Thoracic aorta (tissue), 2 donors: ENCODE measurements around the gene SPAG7. TPM values are rescaled to one million over a fixed set of nuclear protein-coding genes. Genes with fewer than 3 reads are reported as not detected.
A peak's percentile ranks its signal among the peaks of the same experiment; 100 is the strongest.

ENCODE experiments used
- ATAC-seq: fragments of 150-250 bp; one replicate; pipeline ENCODE4 v1.8.0; 2017; ENCODE audit warnings: low read depth; ENCODE audit not compliant: insufficient number of reproducible peaks, low FRiP score
- DNase-seq: peaks from one replicate; pipeline ENCODE4 v3.0.0-alpha.2; 2020; ENCODE audit warnings: low spot score
- H3K27ac ChIP-seq, 2 donors: fragments of 200-600 bp; sonication (generic); 1 replicate in 1 of 2; 2 replicates in 1 of 2; pipeline ENCODE4 v1.5.1; 2016; ENCODE audit warnings: mild to moderate bottlenecking in 2 of 2, moderate library complexity in 2 of 2
- H3K27me3 ChIP-seq: fragments of 200-600 bp; sonication (generic); replicated peaks from 2 replicates; pipeline ENCODE4 v1.6.0; 2016; ENCODE audit warnings: mild to moderate bottlenecking; ENCODE audit not compliant: insufficient read depth
- H3K36me3 ChIP-seq: fragments of 200-600 bp; sonication (generic); one replicate; pipeline ENCODE4 v1.5.1; 2016
- H3K4me1 ChIP-seq, 2 donors: fragments of 200-600 bp; sonication (generic); 1 replicate in 1 of 2; 2 replicates in 1 of 2; pipeline versions ENCODE4 v1.5.1 to v1.6.0; 2016; ENCODE audit warnings: low read depth in 2 of 2, mild to moderate bottlenecking in 1 of 2; ENCODE audit not compliant: control insufficient read depth in 1 of 2
- H3K4me3 ChIP-seq: fragments of 200-600 bp; sonication (generic); 2 replicates; pipeline ENCODE4 v1.5.1; 2016; ENCODE audit warnings: mild to moderate bottlenecking
- H3K9me3 ChIP-seq: fragments of 200-600 bp; sonication (generic); 2 replicates; pipeline ENCODE4 v1.5.1; 2016
- total RNA-seq, 2 donors: library from RNA; depleted of rRNA; stranded (reverse); fragments of >200 nt; gene quantifications; one replicate each; pipeline versions ENCODE4 v1.1.0 to v1.2.3, GENCODE V29; 2016
- TF ChIP-seq, protein P1 (sequence below): fragments of 200-600 bp; sonication (generic); IDR thresholded peaks from one replicate; pipeline ENCODE4 v1.5.1; 2019; ENCODE audit warnings: antibody characterized with exemption

SPAG7 gene
- total RNA-seq, 2 donors from 2014 or later: 32.3 to 43.1 TPM

DNA sequence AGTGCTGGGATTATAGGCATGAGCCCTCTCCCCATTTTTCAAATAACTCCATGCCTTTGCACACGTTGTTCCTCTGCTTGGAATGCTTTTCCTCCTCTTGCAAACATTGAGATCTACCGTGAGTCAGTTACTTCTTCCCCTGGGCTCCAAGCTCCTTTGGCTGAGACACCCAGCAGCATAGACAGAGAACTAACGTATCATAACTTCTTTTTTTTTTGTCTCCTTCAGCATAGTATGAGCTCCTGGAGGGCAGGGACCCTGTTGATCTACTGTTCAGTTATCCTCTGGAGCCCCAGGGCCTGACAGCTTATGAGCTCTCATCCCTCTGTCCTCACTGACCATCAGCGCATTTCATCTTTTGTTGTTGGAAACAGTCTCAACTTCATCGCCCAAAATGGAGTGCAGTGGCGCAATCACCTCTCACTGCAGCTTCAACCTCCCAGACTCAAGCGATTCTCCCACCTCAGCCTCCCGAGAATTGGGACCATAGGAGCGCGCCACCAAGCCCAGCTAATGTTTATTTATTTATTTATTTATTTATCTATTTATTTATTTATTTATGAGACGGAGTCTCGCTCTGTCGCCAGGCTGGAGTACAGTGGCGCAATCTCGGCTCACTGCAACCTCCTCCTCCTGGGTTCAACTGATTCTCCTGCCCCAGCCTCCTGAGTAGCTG lies 2.2 kb downstream of the SPAG7 start:
- peak overlapping the region; percentile 89 for H3K4me3 ChIP-seq
- TF ChIP-seq, protein P1, sequence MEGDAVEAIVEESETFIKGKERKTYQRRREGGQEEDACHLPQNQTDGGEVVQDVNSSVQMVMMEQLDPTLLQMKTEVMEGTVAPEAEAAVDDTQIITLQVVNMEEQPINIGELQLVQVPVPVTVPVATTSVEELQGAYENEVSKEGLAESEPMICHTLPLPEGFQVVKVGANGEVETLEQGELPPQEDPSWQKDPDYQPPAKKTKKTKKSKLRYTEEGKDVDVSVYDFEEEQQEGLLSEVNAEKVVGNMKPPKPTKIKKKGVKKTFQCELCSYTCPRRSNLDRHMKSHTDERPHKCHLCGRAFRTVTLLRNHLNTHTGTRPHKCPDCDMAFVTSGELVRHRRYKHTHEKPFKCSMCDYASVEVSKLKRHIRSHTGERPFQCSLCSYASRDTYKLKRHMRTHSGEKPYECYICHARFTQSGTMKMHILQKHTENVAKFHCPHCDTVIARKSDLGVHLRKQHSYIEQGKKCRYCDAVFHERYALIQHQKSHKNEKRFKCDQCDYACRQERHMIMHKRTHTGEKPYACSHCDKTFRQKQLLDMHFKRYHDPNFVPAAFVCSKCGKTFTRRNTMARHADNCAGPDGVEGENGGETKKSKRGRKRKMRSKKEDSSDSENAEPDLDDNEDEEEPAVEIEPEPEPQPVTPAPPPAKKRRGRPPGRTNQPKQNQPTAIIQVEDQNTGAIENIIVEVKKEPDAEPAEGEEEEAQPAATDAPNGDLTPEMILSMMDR: no peak
- H3K27ac ChIP-seq: no peak overlapping the region

DNA sequence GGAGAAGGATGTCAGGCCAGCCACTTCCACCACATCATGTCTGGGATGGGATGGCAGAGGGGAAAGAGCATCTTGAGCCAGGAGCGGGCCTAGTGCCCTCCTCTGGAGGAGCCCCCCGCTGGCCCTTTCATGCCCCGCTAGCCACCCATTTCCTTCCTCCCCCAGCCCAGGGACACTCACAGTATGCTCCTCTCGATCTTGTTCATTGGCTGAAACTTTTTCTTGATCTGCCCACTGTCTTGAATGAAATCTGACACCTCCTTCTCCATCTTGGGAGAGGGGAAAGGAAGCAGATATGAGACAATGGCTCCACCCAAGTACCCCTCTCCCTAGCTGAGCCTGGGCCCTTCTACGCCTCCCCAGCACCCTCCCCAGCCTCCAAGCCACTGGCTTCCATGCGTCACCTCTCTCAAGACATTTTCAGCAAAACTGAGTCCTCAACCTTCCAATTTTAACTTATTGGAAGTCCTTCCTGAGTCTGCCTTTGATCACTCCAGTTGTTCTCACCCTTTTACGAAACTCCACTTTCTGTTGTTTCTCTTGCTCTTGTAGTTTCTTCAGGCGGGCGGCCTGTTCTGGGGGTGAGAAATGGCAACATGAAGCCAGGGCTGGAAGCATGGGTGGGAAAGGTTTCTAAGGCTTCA lies 7.2 kb downstream of the SPAG7 start:
- Histone ChIP-seq H3K36me3 (peaks cover 23% of the 10 kb centered on the region), H3K27ac (no peak overlapping the region), H3K27me3 (no peaks in the 10 kb centered on the region), H3K4me3 (no peak overlapping the region), H3K9me3 (no peaks in the 10 kb centered on the region), H3K4me1 (no peaks in the 10 kb centered on the region)
- TF ChIP-seq, protein P1: no peak
- DNase-seq (no peak), ATAC-seq (no peak)

More for the DNA sequence above, 2.2 kb downstream of the SPAG7 start:
- DNase-seq: no peak
- Histone ChIP-seq H3K9me3 (no peaks in the 10 kb centered on the region), H3K4me1 (peaks cover 13 to 33% of the 10 kb centered on the region in 2 donors), H3K36me3 (peaks cover 17% of the 10 kb centered on the region), H3K27me3 (no peaks in the 10 kb centered on the region)
- ATAC-seq: no peak

DNA sequence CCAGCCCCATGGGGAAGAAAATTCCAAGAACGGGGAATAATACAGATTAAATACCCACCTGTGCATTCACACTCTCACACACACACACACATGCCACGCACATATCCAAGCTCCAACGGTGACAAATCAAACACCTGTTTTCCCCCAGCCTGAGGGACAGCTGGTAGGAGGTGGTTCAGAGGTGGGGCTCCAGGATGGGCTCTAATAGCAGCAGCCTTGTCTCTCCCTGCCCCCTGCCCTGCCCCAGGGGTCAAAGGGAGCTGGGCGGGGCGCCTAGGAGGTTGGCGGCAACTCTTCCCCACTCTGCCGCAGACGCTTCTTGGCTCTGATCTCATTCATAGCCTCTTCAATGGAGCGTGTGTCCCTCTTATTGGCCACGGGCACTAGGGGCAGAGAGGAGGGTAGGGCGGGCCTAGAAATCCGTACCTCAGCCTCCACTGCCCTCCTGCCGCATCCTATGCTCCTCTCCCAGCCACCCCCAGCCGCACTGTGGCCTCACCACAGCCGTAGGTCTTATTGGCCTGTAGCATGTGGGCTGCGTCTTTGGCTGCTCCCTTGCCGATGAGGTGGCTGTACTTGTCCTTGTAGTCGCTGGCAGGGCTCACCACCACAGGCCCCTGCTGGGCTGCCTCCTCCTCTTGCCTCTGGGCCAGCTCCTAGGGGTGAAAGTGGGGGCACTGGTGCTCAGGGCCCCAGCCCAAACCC lies 8.2 kb downstream of the SPAG7 start:
- H3K27ac ChIP-seq: no peak overlapping the region
- no peak for ATAC-seq
- no peak overlapping the region for H3K4me3 ChIP-seq

DNA sequence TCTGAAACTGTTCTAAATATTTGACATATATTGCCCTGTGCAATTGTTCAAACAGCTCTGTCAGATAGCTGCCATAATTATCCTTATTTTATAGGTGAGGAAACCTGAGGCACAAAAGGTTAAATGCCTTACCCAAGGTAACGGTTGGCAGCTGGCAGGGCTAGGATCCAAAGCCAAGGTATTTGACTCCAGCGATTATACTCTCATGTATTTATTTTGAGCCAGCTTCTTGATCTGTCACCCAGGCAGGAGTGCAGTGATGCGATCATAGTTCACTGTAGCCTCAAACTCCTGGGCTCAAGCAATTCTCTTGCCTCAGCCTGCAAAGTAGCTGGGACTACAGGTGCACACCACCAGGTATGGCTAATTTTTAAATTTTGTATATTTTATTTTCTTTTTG lies 9.5 kb downstream of the SPAG7 start:
- Histone ChIP-seq H3K36me3 (peaks cover 23% of the 10 kb centered on the region), H3K4me1 (peaks cover 6 to 7% of the 10 kb centered on the region in 2 donors), H3K9me3 (no peaks in the 10 kb centered on the region), H3K4me3 (no peak overlapping the region), H3K27ac (no peak overlapping the region), H3K27me3 (no peaks in the 10 kb centered on the region)
- ATAC-seq (no peak), DNase-seq (no peak)
- TF ChIP-seq, protein P1: no peak

More for the DNA sequence above, 8.2 kb downstream of the SPAG7 start:
- Histone ChIP-seq H3K9me3 (no peaks in the 10 kb centered on the region), H3K4me1 (no peaks in the 10 kb centered on the region), H3K36me3 (peaks cover 23% of the 10 kb centered on the region), H3K27me3 (no peaks in the 10 kb centered on the region)
- no peak for DNase-seq
- TF ChIP-seq, protein P1: no peak

DNA sequence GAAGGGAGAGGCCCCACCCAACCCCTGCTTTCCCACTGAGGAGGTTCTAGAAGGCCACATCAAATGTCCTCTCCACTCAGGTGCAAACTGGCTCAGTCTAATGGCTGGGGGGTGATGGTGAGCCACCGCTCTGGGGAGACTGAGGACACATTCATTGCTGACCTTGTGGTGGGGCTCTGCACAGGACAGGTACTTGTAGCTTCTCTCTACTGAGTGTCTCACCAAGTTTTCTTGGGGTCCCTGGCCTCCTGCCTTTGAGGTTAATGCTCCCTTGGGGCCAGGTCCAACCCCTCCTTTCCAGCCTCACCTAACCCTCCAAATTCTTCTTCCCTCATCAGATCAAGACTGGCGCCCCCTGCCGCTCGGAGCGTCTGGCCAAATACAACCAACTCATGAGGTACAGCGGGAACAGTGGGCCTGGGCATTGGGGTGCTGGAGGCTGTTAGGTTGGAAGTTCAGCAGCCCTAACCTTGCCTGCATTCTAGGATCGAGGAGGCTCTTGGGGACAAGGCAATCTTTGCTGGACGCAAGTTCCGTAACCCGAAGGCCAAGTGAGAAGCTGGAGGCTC lies 11.0 kb downstream of the SPAG7 start:
- no peaks in the 10 kb centered on the region for H3K27me3 ChIP-seq
- TF ChIP-seq, protein P1: no peak
- no peak overlapping the region for H3K27ac ChIP-seq
- H3K4me1 ChIP-seq: peaks cover 9 to 15% of the 10 kb centered on the region in 2 donors
- no peak overlapping the region for H3K4me3 ChIP-seq
- no peaks in the 10 kb centered on the region for H3K9me3 ChIP-seq
- ATAC-seq (no peak), DNase-seq (no peak)
- H3K36me3 ChIP-seq: peaks cover 21% of the 10 kb centered on the region
